Duodenal mucosa (tissue), 2 donors: ENCODE measurements around the gene DNAH7.
"Not testable (repeated sequence)": the region's sequence is repeated elsewhere in the genome, so short reads cannot be mapped to it uniquely, and the experiment has no call there.

Source experiments
- H3K27ac ChIP-seq: one replicate; pipeline ENCODE4 v1.7.0; 2013; ENCODE audit warnings: low read depth, low read length
- H3K27me3 ChIP-seq, 2 donors: one replicate each; pipeline ENCODE4 v1.7.0; 2013; ENCODE audit warnings: low read length in 2 of 2, control low read depth in 1 of 2; ENCODE audit not compliant: insufficient read depth in 2 of 2, control insufficient read depth in 1 of 2
- H3K36me3 ChIP-seq, 2 donors: one replicate each; pipeline ENCODE4 v1.7.0; 2013; ENCODE audit warnings: low read length in 2 of 2, control low read depth in 1 of 2; ENCODE audit not compliant: insufficient read depth in 2 of 2, control insufficient read depth in 1 of 2
- H3K4me1 ChIP-seq, 2 donors: one replicate each; pipeline ENCODE4 v1.7.0; 2013; ENCODE audit warnings: low read length in 2 of 2, control low read depth in 1 of 2; ENCODE audit not compliant: insufficient read depth in 2 of 2, control insufficient read depth in 1 of 2
- H3K4me3 ChIP-seq, 2 donors: one replicate each; pipeline ENCODE4 v1.7.0; 2013; ENCODE audit warnings: low read length in 2 of 2, low read depth in 1 of 2
- H3K9ac ChIP-seq, 2 donors: one replicate each; pipeline ENCODE4 v1.7.0; 2013; ENCODE audit warnings: low read length in 2 of 2, low read depth in 1 of 2
- H3K9me3 ChIP-seq, 2 donors: one replicate each; pipeline ENCODE4 v1.7.0; 2013; ENCODE audit warnings: low read length in 2 of 2, control low read depth in 1 of 2; ENCODE audit not compliant: control insufficient read depth in 1 of 2

The DNAH7 gene

DNA sequence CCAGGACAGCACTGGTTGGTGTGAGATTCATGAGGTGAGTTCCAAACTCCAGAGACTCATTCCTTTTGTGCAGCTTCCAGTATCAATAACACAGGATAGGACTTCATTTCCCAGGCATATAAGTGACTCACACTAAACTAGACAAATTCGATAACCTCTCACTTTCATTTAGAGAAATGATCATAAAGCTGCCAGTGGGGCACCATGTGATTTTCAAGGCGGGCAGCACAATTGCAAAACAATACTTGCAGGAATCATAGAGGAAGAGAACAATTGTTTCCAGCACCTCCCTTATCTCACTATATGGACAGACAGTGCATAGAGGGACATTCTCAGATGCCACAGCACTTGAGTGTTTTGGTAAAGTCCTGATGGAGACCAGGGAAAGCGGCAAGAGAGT is 31.3 kb upstream of the DNAH7 start:
- Histone ChIP-seq H3K27me3 (no peaks in the 10 kb centered on the region), H3K9ac (no peak overlapping the region), H3K4me3 (no peak overlapping the region), H3K4me1 (peaks cover 11 to 13% of the 10 kb centered on the region in 2 donors), H3K36me3 (no peaks in the 10 kb centered on the region), H3K27ac (no peak overlapping the region), H3K9me3 (no peaks in the 10 kb centered on the region)

- Histone ChIP-seq H3K9ac (no peak overlapping the region), H3K27me3 (no peaks in the 10 kb centered on the region), H3K36me3 (no peaks in the 10 kb centered on the region), H3K27ac (no peak overlapping the region), H3K4me1 (peaks cover 11 to 13% of the 10 kb centered on the region in 2 donors), H3K4me3 (no peak overlapping the region), H3K9me3 (no peaks in the 10 kb centered on the region)
Measured at GRCh38 chr2:196097864-196098660, 29.4 kb upstream of the DNAH7 start.

DNA sequence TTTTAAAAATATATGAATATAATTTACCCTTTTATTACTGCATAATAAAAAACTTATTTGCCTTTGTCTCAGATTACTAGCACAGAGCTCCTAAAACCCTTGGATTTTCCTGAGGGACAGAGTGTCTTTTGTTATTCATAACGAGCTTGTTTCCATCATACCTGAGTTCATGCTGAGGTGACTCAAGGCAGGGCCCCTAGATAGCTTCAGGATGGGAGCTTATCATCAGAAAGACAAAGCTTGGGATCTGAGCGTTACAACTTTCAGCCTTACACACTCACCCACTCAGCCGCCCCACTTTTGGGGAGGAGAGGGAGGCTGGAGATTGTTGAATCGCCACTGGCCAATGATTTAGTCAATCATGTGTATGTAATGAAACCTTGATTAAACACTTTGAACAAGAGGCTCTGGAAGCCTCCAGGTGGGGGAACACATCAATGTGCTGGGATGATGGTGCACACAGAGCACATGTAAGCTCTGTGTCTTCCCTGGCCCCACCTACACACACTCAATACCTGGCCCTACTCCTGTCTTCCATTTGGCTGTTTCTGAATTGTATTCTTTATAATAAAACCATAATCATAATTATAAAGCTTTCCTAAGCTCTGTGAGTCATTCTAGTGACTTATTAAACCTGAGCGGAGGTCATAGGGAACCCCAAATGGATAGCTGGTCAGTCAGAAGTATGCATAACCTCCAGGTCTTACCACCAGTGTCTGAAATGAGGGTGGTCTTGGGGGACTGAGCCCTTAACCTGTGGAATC is 28.5 kb upstream of the DNAH7 start:
- Histone ChIP-seq H3K36me3 (no peaks in the 10 kb centered on the region), H3K27me3 (no peaks in the 10 kb centered on the region), H3K4me1 (peaks cover 11 to 13% of the 10 kb centered on the region in 2 donors)

GRCh38 chr2:196096264-196096663 is 27.6 kb upstream of the DNAH7 start:
- no peak overlapping the region for H3K27ac ChIP-seq
- H3K27me3 ChIP-seq, result no peaks in the 10 kb centered on the region
- no peak overlapping the region for H3K9ac ChIP-seq
- no peaks in the 10 kb centered on the region for H3K9me3 ChIP-seq
- H3K36me3 ChIP-seq, result no peaks in the 10 kb centered on the region
- H3K4me1 ChIP-seq, result peaks cover 5 to 8% of the 10 kb centered on the region in 2 donors
- no peak overlapping the region for H3K4me3 ChIP-seq

More for the DNA sequence above, 28.5 kb upstream of the DNAH7 start:
- Histone ChIP-seq H3K4me3 (no peak overlapping the region), H3K27ac (no peak overlapping the region), H3K9me3 (no peaks in the 10 kb centered on the region), H3K9ac (no peak overlapping the region)

DNA sequence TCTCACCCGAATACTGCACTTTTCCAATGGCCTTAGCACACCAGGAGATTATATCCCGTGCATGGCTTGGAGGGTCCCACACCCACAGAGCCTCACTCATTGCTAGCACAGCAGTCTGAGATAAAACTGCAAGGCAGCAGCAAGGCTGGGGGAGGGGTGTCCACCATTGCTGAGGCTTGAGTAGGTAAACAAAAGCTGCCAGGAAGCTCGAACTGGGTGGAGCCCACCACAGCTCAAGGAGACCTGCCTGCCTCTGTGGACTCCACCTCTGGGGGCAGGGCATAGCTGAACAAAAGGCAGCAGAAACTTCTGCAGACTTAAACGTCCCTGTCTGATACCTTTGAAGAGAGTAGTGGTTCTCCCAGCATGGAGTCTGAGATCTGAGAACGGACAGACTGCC is 20.8 kb upstream of the DNAH7 start:
- not testable (repeated sequence) for H3K9me3 ChIP-seq, H3K4me1 ChIP-seq, H3K36me3 ChIP-seq, H3K4me3 ChIP-seq, H3K27me3 ChIP-seq, H3K27ac ChIP-seq, H3K9ac ChIP-seq

DNA sequence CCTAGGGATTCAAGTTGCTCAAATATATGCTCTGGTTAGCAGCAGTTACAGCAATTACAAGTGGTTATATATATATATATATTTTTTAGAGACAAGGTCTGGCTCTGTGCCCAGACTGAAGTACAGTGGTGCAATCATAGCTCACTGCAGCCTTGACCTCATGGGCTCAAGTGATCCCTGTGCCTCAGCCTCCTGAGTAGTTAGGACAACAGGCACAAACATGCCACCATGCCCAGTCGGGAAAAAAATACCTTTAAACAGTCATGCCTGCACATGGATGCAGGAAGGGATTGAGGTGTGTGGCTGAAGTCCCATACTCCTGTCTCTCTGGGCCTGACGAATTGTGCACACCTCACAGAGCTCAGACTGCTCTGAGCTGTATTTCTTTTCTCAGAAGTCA is 19.6 kb upstream of the DNAH7 start:
- no peak overlapping the region for H3K27ac ChIP-seq
- H3K9ac ChIP-seq, result no peak overlapping the region
- no peak overlapping the region for H3K4me3 ChIP-seq
- H3K36me3 ChIP-seq, result no peaks in the 10 kb centered on the region
- H3K4me1 ChIP-seq, result peaks cover 0 to 3% of the 10 kb centered on the region in 2 donors
- H3K27me3 ChIP-seq, result no peaks in the 10 kb centered on the region
- peaks cover 0 to 3% of the 10 kb centered on the region in 2 donors for H3K9me3 ChIP-seq

DNA sequence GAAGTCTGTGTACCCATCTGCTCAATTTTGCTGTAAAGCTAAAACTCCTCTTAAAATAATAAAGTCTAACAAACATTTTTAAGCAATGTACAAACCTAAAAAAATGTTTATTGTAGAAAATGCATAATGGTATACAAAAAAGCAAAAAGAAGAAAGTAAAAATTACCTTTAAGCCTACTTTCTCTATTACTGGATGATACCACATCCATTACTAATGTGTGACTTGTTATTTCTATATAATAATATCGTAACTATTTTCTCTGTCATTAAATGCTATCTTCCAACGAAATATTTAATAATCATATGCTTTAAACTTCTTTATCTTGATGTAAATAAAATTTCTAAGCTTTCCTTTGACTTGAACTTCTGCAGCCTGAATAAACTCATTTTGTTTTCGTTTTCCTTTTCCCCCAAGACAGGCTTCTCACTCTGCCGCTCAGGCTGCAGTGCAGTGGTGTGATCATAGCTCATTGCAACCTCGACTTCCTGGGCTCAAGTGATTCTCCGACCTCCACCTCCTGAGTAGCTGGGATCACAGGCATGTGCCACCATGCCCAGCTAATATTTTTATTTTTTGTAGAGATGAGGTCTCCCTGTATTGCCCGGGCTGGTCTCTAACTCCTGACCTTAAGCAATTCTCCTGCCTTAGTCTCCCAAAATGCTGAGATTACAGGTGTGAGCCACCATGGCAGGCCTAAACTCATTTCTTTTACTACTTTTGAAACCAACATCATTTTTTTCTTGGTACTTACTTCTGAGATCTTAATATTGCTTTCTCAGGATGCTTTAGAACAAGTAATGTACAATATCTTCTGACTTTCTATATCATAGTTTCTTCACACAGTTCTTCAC is 18.1 kb upstream of the DNAH7 start:
- H3K27ac ChIP-seq, result no peak overlapping the region
- no peak overlapping the region for H3K4me3 ChIP-seq
- no peaks in the 10 kb centered on the region for H3K36me3 ChIP-seq
- peaks cover 0 to 3% of the 10 kb centered on the region in 2 donors for H3K9me3 ChIP-seq
- peaks cover 0 to 3% of the 10 kb centered on the region in 2 donors for H3K4me1 ChIP-seq
- H3K9ac ChIP-seq, result no peak overlapping the region
- H3K27me3 ChIP-seq, result no peaks in the 10 kb centered on the region

DNA sequence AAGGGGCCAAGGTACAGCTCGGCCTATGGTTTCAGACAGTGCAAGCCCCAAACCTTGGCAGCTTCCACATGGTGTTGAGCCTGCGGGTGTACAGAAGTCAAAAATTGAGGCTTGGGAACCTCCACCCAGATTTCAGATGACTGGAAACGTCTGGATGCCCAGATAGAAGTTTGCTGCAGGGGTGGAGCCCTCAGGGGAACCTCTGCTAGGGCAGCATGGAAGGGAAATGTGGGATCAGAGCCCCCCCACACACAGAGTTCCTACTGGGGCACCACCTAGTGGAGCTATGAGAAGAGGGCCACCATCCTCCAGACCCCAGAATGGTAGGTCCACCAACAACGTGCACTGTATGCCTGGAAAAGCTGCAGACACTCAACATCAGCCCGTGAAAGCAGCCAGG is 15.0 kb upstream of the DNAH7 start:
- H3K27ac ChIP-seq, result no peak overlapping the region
- no peaks in the 10 kb centered on the region for H3K27me3 ChIP-seq
- H3K4me1 ChIP-seq, result peaks cover 3 to 10% of the 10 kb centered on the region in 2 donors
- H3K4me3 ChIP-seq, result no peak overlapping the region
- H3K36me3 ChIP-seq, result no peaks in the 10 kb centered on the region
- H3K9ac ChIP-seq, result no peak overlapping the region
- H3K9me3 ChIP-seq, result peaks cover 0 to 3% of the 10 kb centered on the region in 2 donors

DNA sequence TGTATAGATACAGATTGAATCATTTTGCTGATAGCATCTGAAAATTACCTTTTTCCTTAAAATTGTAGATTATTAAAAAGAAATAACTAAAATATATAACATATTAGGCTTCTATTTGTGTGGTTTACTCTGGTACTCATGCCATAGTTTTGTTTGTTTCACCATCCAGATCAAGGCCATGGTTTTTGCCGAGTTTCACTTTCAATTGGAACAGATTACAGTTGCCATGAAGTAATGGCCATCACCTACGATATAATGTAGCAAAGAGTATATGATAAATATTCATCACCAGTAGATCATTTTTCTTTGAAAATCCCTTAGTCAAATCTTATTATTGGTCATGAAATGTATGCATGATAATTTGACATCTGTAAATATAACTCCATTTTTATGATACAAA is 11.9 kb upstream of the DNAH7 start:
- Histone ChIP-seq H3K27ac (no peak overlapping the region), H3K4me1 (peaks cover 0 to 10% of the 10 kb centered on the region in 2 donors), H3K9me3 (peaks cover 0 to 3% of the 10 kb centered on the region in 2 donors), H3K4me3 (no peak overlapping the region), H3K9ac (no peak overlapping the region), H3K27me3 (no peaks in the 10 kb centered on the region), H3K36me3 (no peaks in the 10 kb centered on the region)

DNA sequence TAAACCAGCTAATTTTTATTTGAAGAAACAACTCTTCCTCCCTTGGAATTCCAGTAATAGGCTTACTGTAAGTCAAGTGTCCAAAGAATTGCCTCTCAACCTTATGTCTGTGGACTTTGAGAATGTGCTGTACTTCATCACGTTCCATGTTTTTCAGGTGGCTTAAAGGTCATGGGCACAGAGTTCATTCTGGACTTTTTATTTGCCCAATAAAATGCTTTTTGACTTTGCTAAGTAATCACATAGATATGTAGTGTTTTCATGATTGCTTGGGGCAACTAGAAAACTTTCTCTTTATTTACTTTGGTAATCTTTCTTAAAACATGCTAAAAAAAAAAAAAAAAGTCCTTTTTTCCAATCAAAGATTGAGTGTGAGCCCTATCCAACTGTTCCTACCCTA is 10.4 kb upstream of the DNAH7 start:
- Histone ChIP-seq H3K27ac (no peak overlapping the region), H3K9me3 (peaks cover 0 to 3% of the 10 kb centered on the region in 2 donors), H3K9ac (no peak overlapping the region), H3K4me3 (no peak overlapping the region), H3K27me3 (no peaks in the 10 kb centered on the region), H3K4me1 (peaks cover 0 to 10% of the 10 kb centered on the region in 2 donors), H3K36me3 (no peaks in the 10 kb centered on the region)
